HG03045 (cell line): Measurements from ENCODE around the gene SKIC8.
A peak's percentile ranks its signal among the peaks of the same experiment; 100 is the strongest.

Source experiments
- ATAC-seq: cut with Tn5 transposase; IDR thresholded peaks from one replicate; pipeline ENCODE4 v1.9.1; 2021; ENCODE audit warnings: mild to moderate bottlenecking, moderate library complexity; ENCODE audit not compliant: unreplicated experiment

SKIC8 gene

GRCh38 chr15:78299101-78299930 is at the start of gene SKIC8:
TSS of gene SKIC8 (minus strand) at chr15:78299609. CDS start at chr15:78295686, 3,923 bp downstream.
- peak; percentile 90 for ATAC-seq

GRCh38 chr15:78347586-78348543 is 48.5 kb upstream of the SKIC8 start:
- no peak for ATAC-seq

- ATAC-seq = no peak
Observed at GRCh38 chr15:78345396-78346125, 46.2 kb upstream of the SKIC8 start.

GRCh38 chr15:78343276-78344060 is 44.1 kb upstream of the SKIC8 start:
- ATAC-seq = no peak

GRCh38 chr15:78342021-78342420 is 42.6 kb upstream of the SKIC8 start:
- ATAC-seq = no peak

- no peak for ATAC-seq
Observed at GRCh38 chr15:78341057-78341987, 41.9 kb upstream of the SKIC8 start.

- ATAC-seq = no peak
Observed at GRCh38 chr15:78340231-78341056, 41.0 kb upstream of the SKIC8 start, which contains the start of gene CRABP1. TSS of gene CRABP1 (plus strand) at chr15:78340353. CDS start at chr15:78340429, 76 bp downstream.

- ATAC-seq = no peak
Observed at GRCh38 chr15:78339559-78339958, 40.1 kb upstream of the SKIC8 start.

- no peak for ATAC-seq
Observed at GRCh38 chr15:78338781-78339180, 39.4 kb upstream of the SKIC8 start.

GRCh38 chr15:78335985-78336384 is 36.6 kb upstream of the SKIC8 start:
- ATAC-seq = no peak

- ATAC-seq = no peak
Observed at GRCh38 chr15:78334845-78335244, 35.4 kb upstream of the SKIC8 start.

GRCh38 chr15:78329625-78330024 is 30.2 kb upstream of the SKIC8 start:
- no peak for ATAC-seq

GRCh38 chr15:78327466-78327865 is 28.1 kb upstream of the SKIC8 start:
- ATAC-seq = no peak

- ATAC-seq = no peak
Observed at GRCh38 chr15:78325092-78325843, 25.9 kb upstream of the SKIC8 start.

GRCh38 chr15:78324144-78324543 is 24.7 kb upstream of the SKIC8 start:
- no peak for ATAC-seq

GRCh38 chr15:78323693-78324092 is 24.3 kb upstream of the SKIC8 start:
- ATAC-seq = no peak

- ATAC-seq = no peak
Observed at GRCh38 chr15:78322724-78323521, 23.5 kb upstream of the SKIC8 start.
